Osteocyte (in vitro differentiated cells): ENCODE results near the gene EFNB3. TPM values are rescaled to one million over a fixed set of nuclear protein-coding genes. Genes with fewer than 3 reads are reported as not detected.

Experiments
- DNase-seq: peaks from one replicate; pipeline ENCODE4 v3.0.0; 2021; ENCODE audit warnings: mixed read lengths; ENCODE audit not compliant: unreplicated experiment; ENCODE audit errors: extremely low spot score
- H3K27ac Mint-ChIP-seq: one replicate; pipeline ENCODE4 v1.8.0; 2021; ENCODE audit warnings: mild to moderate bottlenecking, mixed read lengths; ENCODE audit not compliant: unreplicated experiment
- H3K27me3 Mint-ChIP-seq: one replicate; pipeline ENCODE4 v1.8.0; 2021; ENCODE audit warnings: mixed read lengths; ENCODE audit not compliant: unreplicated experiment
- H3K36me3 Mint-ChIP-seq: one replicate; pipeline ENCODE4 v1.8.0; 2021; ENCODE audit warnings: mixed read lengths; ENCODE audit not compliant: unreplicated experiment
- H3K4me1 Mint-ChIP-seq: one replicate; pipeline ENCODE4 v1.8.0; 2021; ENCODE audit warnings: mixed read lengths; ENCODE audit not compliant: unreplicated experiment
- H3K4me3 Mint-ChIP-seq: one replicate; pipeline ENCODE4 v1.8.0; 2021; ENCODE audit warnings: mild to moderate bottlenecking, moderate library complexity, mixed read lengths; ENCODE audit not compliant: unreplicated experiment
- H3K9me3 Mint-ChIP-seq: one replicate; pipeline ENCODE4 v1.8.0; 2021; ENCODE audit warnings: mixed read lengths; ENCODE audit not compliant: unreplicated experiment
- total RNA-seq: library from RNA; stranded (reverse); gene quantifications from 2 replicates; pipeline ENCODE4 v1.2.1, GENCODE V29; 2021
- TF ChIP-seq, protein P1 (sequence below): fragments of 200-600 bp; sonication (generic); IDR thresholded peaks from 2 replicates; pipeline ENCODE4 v1.5.0; 2021; ENCODE audit warnings: antibody characterized with exemption, mild to moderate bottlenecking, moderate library complexity

EFNB3 gene
- total RNA-seq, 1 donor from 2014 or later, result 12.7 TPM

- Mint-ChIP-seq H3K4me3 (no peak overlapping the region), H3K4me1 (peaks cover 2% of the 10 kb centered on the region), H3K27me3 (no peaks in the 10 kb centered on the region), H3K9me3 (peaks cover 2% of the 10 kb centered on the region), H3K27ac (no peak overlapping the region), H3K36me3 (no peaks in the 10 kb centered on the region)
- TF ChIP-seq, protein P1, sequence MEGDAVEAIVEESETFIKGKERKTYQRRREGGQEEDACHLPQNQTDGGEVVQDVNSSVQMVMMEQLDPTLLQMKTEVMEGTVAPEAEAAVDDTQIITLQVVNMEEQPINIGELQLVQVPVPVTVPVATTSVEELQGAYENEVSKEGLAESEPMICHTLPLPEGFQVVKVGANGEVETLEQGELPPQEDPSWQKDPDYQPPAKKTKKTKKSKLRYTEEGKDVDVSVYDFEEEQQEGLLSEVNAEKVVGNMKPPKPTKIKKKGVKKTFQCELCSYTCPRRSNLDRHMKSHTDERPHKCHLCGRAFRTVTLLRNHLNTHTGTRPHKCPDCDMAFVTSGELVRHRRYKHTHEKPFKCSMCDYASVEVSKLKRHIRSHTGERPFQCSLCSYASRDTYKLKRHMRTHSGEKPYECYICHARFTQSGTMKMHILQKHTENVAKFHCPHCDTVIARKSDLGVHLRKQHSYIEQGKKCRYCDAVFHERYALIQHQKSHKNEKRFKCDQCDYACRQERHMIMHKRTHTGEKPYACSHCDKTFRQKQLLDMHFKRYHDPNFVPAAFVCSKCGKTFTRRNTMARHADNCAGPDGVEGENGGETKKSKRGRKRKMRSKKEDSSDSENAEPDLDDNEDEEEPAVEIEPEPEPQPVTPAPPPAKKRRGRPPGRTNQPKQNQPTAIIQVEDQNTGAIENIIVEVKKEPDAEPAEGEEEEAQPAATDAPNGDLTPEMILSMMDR, result no peak
- DNase-seq, result no peak
These were observed 50.3 kb downstream of the EFNB3 start for GRCh38 chr17:7755095-7755890.

GRCh38 chr17:7756968-7757367 lies 52.0 kb downstream of the EFNB3 start:
- Mint-ChIP-seq H3K4me3 (no peak overlapping the region), H3K27ac (no peak overlapping the region), H3K9me3 (no peaks in the 10 kb centered on the region), H3K4me1 (no peaks in the 10 kb centered on the region), H3K27me3 (no peaks in the 10 kb centered on the region), H3K36me3 (no peaks in the 10 kb centered on the region)
- TF ChIP-seq, protein P1, result no peak
- no peak for DNase-seq

Other genes with a start within 250 kb of the EFNB3 start
- gene ZBTB4, start 225.6 kb upstream of the EFNB3 start, total RNA-seq, result 47.9 and 49.7 TPM in 2 replicates
- not detected in 2 replicates for gene SLC35G6, start 223.8 kb upstream of the EFNB3 start, total RNA-seq
- gene POLR2A, start 220.8 kb upstream of the EFNB3 start, total RNA-seq, result 148 and 149 TPM in 2 replicates
- 14.6 and 15.0 TPM in 2 replicates for gene TNFSF12, start 156.1 kb upstream of the EFNB3 start, total RNA-seq
- 1.3 and 1.5 TPM in 2 replicates for gene TNFSF13, start 146.5 kb upstream of the EFNB3 start, total RNA-seq
- 52.5 and 53.7 TPM in 2 replicates for gene SENP3, start 143.3 kb upstream of the EFNB3 start, total RNA-seq
- 1.1 TPM in 2 replicates for gene CD68, start 125.6 kb upstream of the EFNB3 start, total RNA-seq
- gene MPDU1, start 121.3 kb upstream of the EFNB3 start, total RNA-seq, result 34.2 and 42.2 TPM in 2 replicates
- gene SOX15, start 115.1 kb upstream of the EFNB3 start, total RNA-seq, result 0.78 TPM in 2 replicates
- gene FXR2, start 90.3 kb upstream of the EFNB3 start, total RNA-seq, result 48.7 and 50.7 TPM in 2 replicates
- 134 and 135 TPM in 2 replicates for gene SAT2, start 77.4 kb upstream of the EFNB3 start, total RNA-seq
- gene SHBG, start 75.1 kb upstream of the EFNB3 start, total RNA-seq, result 0.97 and 1.4 TPM in 2 replicates
- 2.4 and 3.0 TPM in 2 replicates for gene ATP1B2, start 54.3 kb upstream of the EFNB3 start, total RNA-seq
- gene TP53, start 17.7 kb upstream of the EFNB3 start, total RNA-seq, result 98.7 and 99.5 TPM in 2 replicates
- 11.8 and 13.4 TPM in 2 replicates for gene WRAP53, start 16.7 kb upstream of the EFNB3 start, total RNA-seq
- gene DNAH2, start 12.5 kb downstream of the EFNB3 start, total RNA-seq, result 0.03 and 0.05 TPM in 2 replicates
- 52.9 and 53.7 TPM in 2 replicates for gene KDM6B, start 129.0 kb downstream of the EFNB3 start, total RNA-seq
- 3.4 TPM in 2 replicates for gene TMEM88, start 149.9 kb downstream of the EFNB3 start, total RNA-seq
- gene NAA38, start 152.4 kb downstream of the EFNB3 start, total RNA-seq, result 65.8 and 66.2 TPM in 2 replicates
- 8.5 and 10.2 TPM in 2 replicates for gene CYB5D1, start 152.8 kb downstream of the EFNB3 start, total RNA-seq
- gene CHD3, start 183.6 kb downstream of the EFNB3 start, total RNA-seq, result 196 and 206 TPM in 2 replicates
- 2.3 and 3.0 TPM in 2 replicates for gene RNF227, start 211.1 kb downstream of the EFNB3 start, total RNA-seq
- 2.6 and 3.7 TPM in 2 replicates for gene KCNAB3, start 224.7 kb downstream of the EFNB3 start, total RNA-seq
- gene TRAPPC1, start 226.7 kb downstream of the EFNB3 start, total RNA-seq, result 122 and 127 TPM in 2 replicates
- 30.2 and 30.9 TPM in 2 replicates for gene CNTROB, start 227.0 kb downstream of the EFNB3 start, total RNA-seq